AG04450 (cell line): Measurements from ENCODE around the gene ESR1. TPM values are rescaled to one million over a fixed set of nuclear protein-coding genes. Genes with fewer than 3 reads are reported as not detected.

Experiments
- CTCF ChIA-PET: fragments of 300-600, 350-600 bp; formaldehyde crosslinking; extraction: SDS; loops from one replicate; lab custom pipeline; 2022; ENCODE audit warnings: antibody characterized with exemption, inconsistent platforms; lab: Charles Lee
- POLR2A ChIA-PET: fragments of 350-600 bp; formaldehyde crosslinking; extraction: SDS; loops from one replicate; lab custom pipeline; 2021; ENCODE audit warnings: antibody characterized with exemption, inconsistent platforms; lab: Yijun Ruan, JAX
- DNase-seq: peaks from one replicate; pipeline ENCODE4 v3.0.0-alpha.2; 2011; ENCODE audit warnings: low read depth, low spot score
- H3K27ac ChIP-seq: one replicate; pipeline ENCODE4 v1.5.1; 2012; ENCODE audit warnings: low read depth, low read length, control low read depth
- H3K27me3 ChIP-seq: one replicate; pipeline ENCODE4 v1.6.0; 2012; ENCODE audit warnings: low read length; ENCODE audit not compliant: control insufficient read depth, insufficient read depth
- H3K4me3 ChIP-seq: 2 replicates; pipeline ENCODE4 v1.5.1; 2011; ENCODE audit warnings: mild to moderate bottlenecking, low read depth, low read length, control low read depth
- H3K9me3 ChIP-seq: 2 replicates; pipeline ENCODE4 v1.5.1; 2012; ENCODE audit warnings: low read length; ENCODE audit not compliant: control insufficient read depth, insufficient read depth
- CTCF ChIP-seq: IDR thresholded peaks from 2 replicates; pipeline ENCODE4 v1.5.1; 2011; ENCODE audit warnings: low read depth, low read length, control low read depth, inconsistent platforms
- polyA plus RNA-seq: library from polyadenylated mRNA; depleted of rRNA; stranded (reverse); fragments of >200 nt; gene quantifications from 2 replicates; pipeline ENCODE4 v1.2.3, GENCODE V29; 2011

Gene ESR1
- polyA plus RNA-seq, 1 experiment = 0.02 TPM

GRCh38 chr6:151811081-151811480 lies 3.6 kb downstream of the ESR1 start:
- no peak for DNase-seq
- TF ChIP-seq CTCF = no peak
- Histone ChIP-seq H3K4me3 (no peak overlapping the region), H3K27me3 (peaks cover 31% of the 10 kb centered on the region), H3K27ac (no peak overlapping the region), H3K9me3 (no peaks in the 10 kb centered on the region)
- ChIA-PET POLR2A (no interaction called here), CTCF (no interaction called here)

- TF ChIP-seq CTCF = no peak
- CTCF ChIA-PET = no interaction called here
- Histone ChIP-seq H3K4me3 (no peak overlapping the region), H3K27ac (no peak overlapping the region), H3K27me3 (peaks cover 12% of the 10 kb centered on the region), H3K9me3 (no peaks in the 10 kb centered on the region)
- DNase-seq = no peak
- POLR2A ChIA-PET = no interaction called here
Observed at GRCh38 chr6:151813858-151814257, 6.4 kb downstream of the ESR1 start.

GRCh38 chr6:151814614-151815013 lies 7.1 kb downstream of the ESR1 start:
- POLR2A ChIA-PET = no interaction called here
- Histone ChIP-seq H3K27me3 (peaks cover 5% of the 10 kb centered on the region), H3K9me3 (no peaks in the 10 kb centered on the region), H3K27ac (no peak overlapping the region), H3K4me3 (no peak overlapping the region)
- CTCF ChIA-PET = no interaction called here
- no peak for TF ChIP-seq CTCF
- DNase-seq = no peak

GRCh38 chr6:151822252-151823111 lies 15.0 kb downstream of the ESR1 start:
- ChIA-PET CTCF (no interaction called here), POLR2A (no interaction called here)
- H3K27me3 ChIP-seq = no peaks in the 10 kb centered on the region

More at GRCh38 chr6:151822252-151823111, 15.0 kb downstream of the ESR1 start:
- DNase-seq = no peak
- H3K9me3 ChIP-seq = no peaks in the 10 kb centered on the region
- no peak overlapping the region for H3K4me3 ChIP-seq
- TF ChIP-seq CTCF = no peak
- H3K27ac ChIP-seq = no peak overlapping the region
